GM12878 (cell line): ENCODE data around the gene ADAMTSL2. TPM values are rescaled to one million over a fixed set of nuclear protein-coding genes. Genes with fewer than 3 reads are reported as not detected.

Experiments
- ATAC-seq: fragments of 200-7000 bp; cut with Tn5 transposase; 3 replicates; pipeline ENCODE4 v1.9.1; 2020; ENCODE audit warnings: mild to moderate bottlenecking, moderate library complexity
- BruUV-seq: library from RNA; stranded (reverse); fragments of 400-500 nt; replicated peaks from 2 replicates; lab custom pipeline; 2021; lab: Mats Ljungman, UMichigan
- CTCF ChIA-PET: fragments of 300-600 bp; sonication (Branson Sonifier 250); formaldehyde crosslinking; extraction: SDS; loops from one replicate; lab custom pipeline; 2021; ENCODE audit warnings: inconsistent platforms; lab: Yijun Ruan, JAX
- POLR2A ChIA-PET: fragments of 350-600 bp; formaldehyde crosslinking; extraction: SDS; loops from one replicate; lab custom pipeline; 2021; ENCODE audit warnings: inconsistent platforms; lab: Charles Lee
- RAD21 ChIA-PET: fragments of 300-600 bp; sonication (Branson Sonifier 250); formaldehyde crosslinking; loops from one replicate; lab custom pipeline; 2023; ENCODE audit warnings: antibody characterized with exemption; ENCODE audit not compliant: unreplicated experiment; lab: Charles Lee
- SMC1A ChIA-PET: fragments of 300-600 bp; sonication (Branson Sonifier 250); formaldehyde crosslinking; loops from one replicate; lab custom pipeline; 2023; ENCODE audit not compliant: unreplicated experiment, uncharacterized antibody; lab: Charles Lee
- DNase-seq: peaks from one replicate; pipeline ENCODE4 v3.0.0-alpha.2; 2011; ENCODE audit warnings: low read depth, low spot score
- FAIRE-seq: peaks from 3 replicates; lab custom pipeline; 2011; peaks lifted over from hg19 to GRCh38; lab: Jason Lieb, UNC
- H2AFZ ChIP-seq: 2 replicates; pipeline ENCODE4 v1.6.0; 2011; ENCODE audit warnings: low read depth, low read length, control low read depth; ENCODE audit not compliant: control insufficient read depth
- H3K27ac ChIP-seq: 2 replicates; pipeline ENCODE4 v1.5.1; 2011; ENCODE audit warnings: control low read depth; ENCODE audit not compliant: control insufficient read depth, insufficient read depth
- H3K27me3 ChIP-seq, 2 experiments: replicated peaks in 1 of 2; 2 replicates each; pipeline versions ENCODE4 v1.6.0 to v1.6.1; 2011; ENCODE audit warnings: low read length in 1 of 2; ENCODE audit not compliant: control insufficient read depth in 2 of 2, insufficient read depth in 2 of 2
- H3K36me3 ChIP-seq, 2 experiments: 2 replicates each; pipeline ENCODE4 v1.5.1; 2011; ENCODE audit warnings: low read length in 1 of 2; ENCODE audit not compliant: control insufficient read depth in 2 of 2, insufficient read depth in 2 of 2
- H3K4me1 ChIP-seq: 2 replicates; pipeline ENCODE4 v1.6.1; 2011; ENCODE audit warnings: mild to moderate bottlenecking, low read length, moderate library complexity, mixed read lengths; ENCODE audit not compliant: control insufficient read depth, insufficient read depth
- H3K4me2 ChIP-seq: 2 replicates; pipeline ENCODE4 v1.6.0; 2011; ENCODE audit warnings: control low read depth; ENCODE audit not compliant: control insufficient read depth, insufficient read depth
- H3K4me3 ChIP-seq: fragments of 200-600 bp; sonication (generic); 2 replicates; pipeline ENCODE4 v1.5.1; 2016
- H3K79me2 ChIP-seq: 2 replicates; pipeline ENCODE4 v1.6.0; 2011; ENCODE audit warnings: low read length; ENCODE audit not compliant: control insufficient read depth, insufficient read depth
- H3K9ac ChIP-seq: 2 replicates; pipeline ENCODE4 v1.8.0; 2011; ENCODE audit warnings: low read length, control low read depth, mixed read lengths; ENCODE audit not compliant: control insufficient read depth, insufficient read depth
- H3K9me3 ChIP-seq: replicated peaks from 3 replicates; pipeline ENCODE4 v1.5.1; 2011; ENCODE audit warnings: mild to moderate bottlenecking, low read length; ENCODE audit not compliant: control insufficient read depth, insufficient read depth
- H4K20me1 ChIP-seq: 2 replicates; pipeline ENCODE4 v1.6.0; 2011; ENCODE audit not compliant: control insufficient read depth, insufficient read depth
- BHLHE40 ChIP-seq, 2 experiments: fragments of 450-650 bp in 1 of 2; IDR thresholded peaks; 2 replicates each; pipeline ENCODE4 v1.6.1; 2011 to 2017; ENCODE audit warnings: low read depth in 2 of 2, borderline replicate concordance in 1 of 2, improper control_type of control experiment in 1 of 2, low read length in 1 of 2, mild to moderate bottlenecking in 1 of 2
- E2F4 ChIP-seq: IDR thresholded peaks from 2 replicates; pipeline ENCODE4 v1.6.1; 2012; ENCODE audit warnings: low read depth, low read length, improper control_type of control experiment
- FOS ChIP-seq: IDR thresholded peaks from 3 replicates; pipeline ENCODE4 v1.6.1; 2011; ENCODE audit warnings: borderline replicate concordance; ENCODE audit not compliant: insufficient read length; ENCODE audit errors: extremely low read depth
- IKZF1 ChIP-seq: fragments of 450-650 bp; conservative IDR thresholded peaks from 2 replicates; pipeline ENCODE4 v1.6.1; 2017; ENCODE audit warnings: antibody characterized with exemption, mild to moderate bottlenecking
- IRF5 ChIP-seq: fragments of 450-650 bp; IDR thresholded peaks from 2 replicates; pipeline ENCODE4 v1.6.1; 2017; ENCODE audit warnings: borderline replicate concordance
- NFIC ChIP-seq: IDR thresholded peaks from 2 replicates; pipeline ENCODE4 v1.6.1; 2012; ENCODE audit warnings: low read depth, mild to moderate bottlenecking, inconsistent platforms, low read length, moderate library complexity
- PRDM15 ChIP-seq: fragments of 450-650 bp; formaldehyde crosslinking; IDR thresholded peaks from 2 replicates; pipeline ENCODE4 v1.4.0; 2020; ENCODE audit warnings: mild to moderate bottlenecking, moderate library complexity
- REST ChIP-seq: IDR thresholded peaks from 2 replicates; pipeline ENCODE4 v1.6.1; 2012; ENCODE audit warnings: mild to moderate bottlenecking, low read depth, low read length
- RUNX3 ChIP-seq: IDR thresholded peaks from 2 replicates; pipeline ENCODE4 v1.6.1; 2012; ENCODE audit warnings: low read length, inconsistent platforms
- SMAD5 ChIP-seq: IDR thresholded peaks from 2 replicates; pipeline ENCODE4 v1.6.1; 2016; ENCODE audit warnings: antibody characterized with exemption, low read depth
- STAT3 ChIP-seq: IDR thresholded peaks from 2 replicates; pipeline ENCODE4 v1.6.1; 2011; ENCODE audit warnings: low read depth, low read length, improper control_type of control experiment
- TCF12 ChIP-seq: IDR thresholded peaks from 2 replicates; pipeline ENCODE4 v1.6.1; 2011; ENCODE audit warnings: low read depth, mild to moderate bottlenecking, low read length
- WGBS: methylation state at CpG from one replicate; pipeline ENCODE4 v1.1.6; 2016; ENCODE audit warnings: low lambda C conversion rate; ENCODE audit not compliant: insufficient replicate concordance, insufficient coverage; ENCODE audit errors: missing lambda C conversion rate; 5-methylcytosine and 5-hydroxymethylcytosine counted together
- in situ Hi-C: fragments of 300-500 bp; cut with MboI; formaldehyde crosslinking; loops from 9 replicates; pipeline ENCODE4 v1.14.3; 2018; ENCODE audit warnings: mixed read lengths
- intact Hi-C: fragments of 100-400 bp; cut with micrococcal nuclease; formaldehyde crosslinking; loops from one replicate; pipeline ENCODE4 v1.14.2; 2022; ENCODE audit not compliant: unreplicated experiment
- polyA plus RNA-seq, 11 experiments: library from polyadenylated mRNA; depleted of rRNA in 4 of 11; unstranded in 6 of 11; stranded (reverse) in 5 of 11; fragments of >200 nt; fragmentation: Nextera tagmentation in 4 of 11; fragmentation: Illumina TruSeq in 1 of 11; extraction: Ambion mirVana in 4 of 11; extraction: Trizol in 1 of 11; gene quantifications; 1 replicate in 1 of 11; 2 replicates in 10 of 11; pipeline versions ENCODE4 v1.2.1 to v1.2.3, GENCODE V29; 2011 to 2016; ENCODE audit warnings: inconsistent platforms in 2 of 11, missing spikeins in 2 of 11, low read depth in 1 of 11
- total RNA-seq, 4 experiments: library from RNA; depleted of rRNA in 3 of 4; stranded (reverse); fragments of >200 nt in 3 of 4; fragmentation: Illumina TruSeq in 1 of 4; extraction: Trizol in 1 of 4; gene quantifications; 2 replicates each; pipeline versions ENCODE4 v1.2.1 to v1.2.3, GENCODE V29; 2013 to 2021

Gene ADAMTSL2
- total and polyA plus RNA-seq, 10 of the 15 experiments (the other 5 are each of a cell fraction or from before 2014, with no cell fraction given): 0.07 TPM; not detected in 9

- no peaks in the 10 kb centered on the region for H3K27me3 ChIP-seq
- peak overlapping the region; percentile 78 for H2AFZ ChIP-seq
- H3K4me1 ChIP-seq: peaks cover 15% of the 10 kb centered on the region
- RAD21 ChIA-PET: no interaction called here
- no peaks in the 10 kb centered on the region for H3K36me3 ChIP-seq
- peak overlapping the region; percentile 44; the same call in 1 of the 2 replicates for H3K9ac ChIP-seq
- peak; percentile 89 for ATAC-seq
- BruUV-seq: no TSS peak
- H3K4me2 ChIP-seq: peak overlapping the region; percentile 81
- CTCF ChIA-PET: interaction anchor here (1.6 kb wide), 1 partner anchor 72 kb away, joined by 7 read pairs; no protein-coding TSS in a partner anchor
- SMC1A ChIA-PET: no interaction called here
- peak overlapping the region; percentile 35; the same call in 1 of the 2 replicates for H3K4me3 ChIP-seq
- no peaks in the 10 kb centered on the region for H4K20me1 ChIP-seq
- no peaks in the 10 kb centered on the region for H3K79me2 ChIP-seq
- POLR2A ChIA-PET: no interaction called here
- H3K9me3 ChIP-seq: no peaks in the 10 kb centered on the region
- H3K27ac ChIP-seq: 0 out of 2 replicates have a peak overlapping the region, but pooled peaks have one; percentile 4
- intact Hi-C loops: no loop called here
- DNase-seq: peak; percentile 32
- WGBS: 2% methylated on average over 31 of the region's 31 CpGs
- in situ Hi-C loops: no loop called here
- peak; percentile 47 for FAIRE-seq
- no peak for TF ChIP-seq STAT3
- 0 out of 2 replicates have a peak, but pooled peaks have one; percentile 7 for TF ChIP-seq TCF12
- no peak for TF ChIP-seq IRF5
- TF ChIP-seq REST: no peak
- TF ChIP-seq FOS: no peak
- TF ChIP-seq PRDM15 (CRISPR knock-in tag): no peak
- TF ChIP-seq RUNX3: peak; percentile 48
- peak; percentile 50; the same call in 1 of the 2 replicates for TF ChIP-seq IKZF1
- peak; percentile 65 to 69 for TF ChIP-seq BHLHE40 (IDR thresholded peaks at IDR 0.05; ENCODE audit: borderline replicate concordance in 1 of 2, low read depth in 2 of 2, low read length in 1 of 2)
- TF ChIP-seq E2F4: 0 out of 2 replicates have a peak, but pooled peaks have one; percentile 26
- TF ChIP-seq NFIC: 0 out of 2 replicates have a peak, but pooled peaks have one; percentile 29
- no peak for TF ChIP-seq SMAD5
Observed at GRCh38 chr9:133558191-133559126, 24.0 kb downstream of the ADAMTSL2 start.
